ENCODE results near the gene PROS1.
"Not testable (repeated sequence)": the region's sequence is repeated elsewhere in the genome, so short reads cannot be mapped to it uniquely, and the experiment has no call there.

PROS1 gene

GRCh38 chr3:93969443-93969842 lies 4.3 kb downstream of the PROS1 start:
- no peak for DNase-seq

- not testable (repeated sequence) for DNase-seq
Observed at GRCh38 chr3:93965106-93965505, 8.6 kb downstream of the PROS1 start.

GRCh38 chr3:93962798-93963197 lies 10.9 kb downstream of the PROS1 start:
- DNase-seq, result no peak

DNA sequence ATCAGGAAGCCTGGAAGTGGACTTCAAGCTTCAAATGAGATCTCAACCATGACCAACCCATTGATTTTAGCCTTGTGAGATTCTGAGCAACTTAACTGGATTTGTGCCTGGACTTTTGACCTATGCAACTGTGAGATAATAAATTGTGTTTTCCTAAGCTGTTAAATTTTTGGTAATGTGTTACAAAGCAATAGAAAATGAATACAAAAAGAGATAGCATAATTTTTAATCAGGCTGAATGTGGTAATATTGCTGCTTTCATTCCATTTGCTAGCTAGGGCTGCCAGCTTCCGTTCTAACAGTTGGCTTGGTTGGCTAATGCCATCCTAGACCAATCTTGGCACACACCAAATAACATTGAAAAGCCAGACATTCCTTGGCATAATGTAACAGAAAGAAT lies 12.2 kb downstream of the PROS1 start:
- no peak for DNase-seq

DNA sequence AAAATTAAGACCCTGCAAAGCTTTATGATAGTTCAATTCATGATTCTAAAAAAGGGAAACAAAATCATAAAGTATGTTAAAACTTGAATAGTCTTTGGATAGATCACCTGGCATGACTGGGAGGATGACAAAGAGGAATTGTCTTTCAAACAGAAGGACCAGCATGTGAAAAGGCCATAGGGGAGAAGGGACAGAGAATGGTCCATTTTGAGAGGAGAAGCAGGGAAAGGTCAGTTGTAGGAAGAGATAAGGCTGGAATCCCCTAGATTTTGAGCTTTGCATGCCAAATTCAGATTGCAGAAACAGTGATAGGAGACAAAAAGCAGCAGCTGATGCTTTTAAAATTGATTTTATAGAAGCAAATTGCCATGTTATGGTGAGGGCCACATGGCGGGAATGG lies 12.7 kb downstream of the PROS1 start:
- no peak for DNase-seq

GRCh38 chr3:93949958-93950357 lies 23.7 kb downstream of the PROS1 start:
- not testable (repeated sequence) for DNase-seq

DNA sequence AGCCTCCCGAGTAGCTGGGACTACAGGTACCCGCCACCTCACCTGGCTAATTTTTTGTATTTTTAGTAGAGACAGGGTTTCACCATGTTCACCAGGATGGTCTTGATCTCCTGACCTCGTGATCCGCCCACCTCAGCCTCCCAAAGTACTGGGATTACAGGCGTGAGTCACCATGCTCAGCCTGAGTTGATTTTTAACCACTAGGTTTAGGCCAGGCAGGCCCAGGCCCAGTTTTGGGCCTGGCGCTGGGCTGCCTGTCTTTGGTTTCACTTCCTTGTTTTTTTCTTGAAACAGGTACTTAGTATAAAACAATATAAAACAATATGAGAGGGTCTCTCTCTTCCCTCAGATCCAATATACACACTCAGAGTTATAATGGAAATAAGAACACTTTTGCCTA lies 36.2 kb downstream of the PROS1 start:
- not testable (repeated sequence) for DNase-seq

DNA sequence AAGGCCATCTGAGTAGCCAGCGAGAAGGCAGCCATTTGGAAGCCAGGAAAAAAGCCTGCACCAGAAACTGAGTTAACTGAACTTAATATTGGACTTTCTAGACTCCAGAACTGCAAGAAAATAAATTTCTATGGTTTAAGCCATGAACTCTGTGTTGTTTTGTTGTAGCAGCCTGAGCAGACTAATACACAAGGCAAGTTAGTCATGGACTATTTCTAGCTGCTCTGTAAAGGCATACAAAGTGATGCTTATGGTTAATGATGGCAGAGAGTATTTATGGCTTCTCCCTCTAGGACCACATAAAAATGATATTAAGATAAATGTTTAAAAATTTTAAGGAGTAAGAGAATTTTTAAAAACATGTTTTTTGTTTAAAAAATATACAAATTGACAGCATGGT lies 37.1 kb downstream of the PROS1 start:
- no peak for DNase-seq

DNA sequence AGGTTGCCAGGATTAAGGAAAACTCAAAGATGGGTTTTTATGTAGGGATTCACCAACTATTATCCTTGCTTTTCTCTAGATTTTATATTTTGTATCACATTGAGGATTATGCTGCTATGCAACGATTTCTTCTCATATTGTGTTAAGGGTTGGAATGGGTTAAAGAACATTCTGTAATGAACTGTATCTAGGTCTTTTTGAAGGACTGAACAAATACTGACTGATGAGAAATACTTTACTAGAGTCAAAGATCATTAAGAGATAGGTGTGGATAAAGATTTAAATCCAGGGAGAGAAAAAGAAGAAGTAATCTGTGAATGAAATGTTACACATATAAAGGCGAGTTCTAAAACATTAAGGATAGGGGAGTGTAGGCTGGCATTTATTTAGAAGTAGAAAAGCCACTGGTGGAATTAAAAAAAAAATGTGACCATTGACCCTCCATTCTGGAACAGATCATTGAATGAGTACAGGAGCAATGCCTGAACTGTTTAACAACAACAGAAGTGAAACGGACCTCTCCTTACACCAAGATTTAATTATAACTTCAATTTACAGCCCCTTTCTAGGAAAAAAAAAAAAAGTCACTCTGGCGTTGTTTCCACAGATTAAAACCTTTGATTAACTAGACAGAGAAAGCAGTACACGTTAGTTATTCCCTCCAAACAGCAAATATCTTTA lies 39.2 kb downstream of the PROS1 start:
- no peak for DNase-seq

DNA sequence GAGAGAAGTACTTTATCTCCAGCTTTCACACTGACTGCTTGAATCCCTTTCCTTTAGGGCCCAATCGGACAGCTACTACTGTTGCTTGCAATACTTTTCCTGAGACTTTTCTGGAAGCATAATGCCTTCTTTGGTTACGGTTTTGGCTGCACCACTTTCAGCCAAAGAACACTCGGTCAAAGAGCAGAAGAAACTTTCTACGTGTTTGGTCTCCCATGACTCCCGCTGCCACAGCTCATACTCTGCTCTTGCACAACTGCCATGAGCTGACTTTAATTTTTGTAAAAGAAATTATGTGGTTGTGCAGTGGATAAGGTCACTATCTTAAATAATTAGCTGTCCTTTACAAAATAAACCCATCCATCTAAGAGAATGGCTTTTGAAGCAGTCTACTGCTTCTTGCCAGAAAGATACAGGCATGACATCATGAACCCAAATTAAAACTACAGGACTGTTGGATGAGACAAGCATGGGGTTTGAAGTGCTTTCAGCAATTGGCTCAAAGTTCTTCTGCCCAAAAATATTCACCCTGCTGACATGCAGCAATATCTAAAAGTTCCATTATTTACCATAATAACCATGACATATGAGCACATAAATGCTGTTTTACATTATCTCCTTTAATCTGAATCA lies 42.0 kb downstream of the PROS1 start:
- DNase-seq, result no peak

DNA sequence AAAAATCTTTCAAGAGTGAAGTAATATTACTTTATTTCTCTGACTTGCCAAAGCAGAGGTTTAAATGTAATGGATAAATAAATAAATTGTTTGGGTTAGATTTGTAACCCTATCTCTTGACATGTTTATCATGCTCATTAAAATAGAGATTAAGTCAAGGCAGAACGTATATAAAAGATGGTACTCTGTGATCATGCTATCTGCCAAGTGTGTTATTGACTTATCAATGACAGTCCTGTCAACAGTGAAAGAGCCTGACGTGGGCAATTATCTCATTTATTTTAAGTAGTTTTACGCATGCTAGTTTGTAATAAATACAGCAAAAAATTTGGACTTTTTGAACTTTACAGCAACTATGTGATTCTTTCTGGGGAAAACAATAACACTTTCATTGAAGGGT lies 43.7 kb downstream of the PROS1 start:
- no peak for DNase-seq

GRCh38 chr3:93926789-93927188 lies 46.9 kb downstream of the PROS1 start:
- DNase-seq, result no peak

DNA sequence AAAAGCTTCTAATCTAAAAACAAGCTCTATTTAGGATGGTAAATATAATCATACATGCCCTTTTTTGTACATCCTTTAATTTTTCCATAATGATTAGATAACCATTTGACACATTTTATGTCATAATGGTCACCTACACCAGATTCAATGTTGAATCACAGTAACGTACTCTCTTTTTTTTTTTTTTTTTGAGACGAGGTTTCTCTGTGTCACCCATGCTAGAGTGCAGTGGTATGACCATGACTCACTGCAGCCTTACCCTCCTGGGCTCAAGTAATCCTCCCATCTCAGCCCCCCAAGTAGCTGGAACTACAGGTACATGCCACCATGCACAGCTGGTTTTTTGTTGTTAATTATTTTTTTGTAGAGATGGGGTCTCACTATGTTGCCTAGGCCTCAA lies 49.2 kb downstream of the PROS1 start:
- no peak for DNase-seq

DNA sequence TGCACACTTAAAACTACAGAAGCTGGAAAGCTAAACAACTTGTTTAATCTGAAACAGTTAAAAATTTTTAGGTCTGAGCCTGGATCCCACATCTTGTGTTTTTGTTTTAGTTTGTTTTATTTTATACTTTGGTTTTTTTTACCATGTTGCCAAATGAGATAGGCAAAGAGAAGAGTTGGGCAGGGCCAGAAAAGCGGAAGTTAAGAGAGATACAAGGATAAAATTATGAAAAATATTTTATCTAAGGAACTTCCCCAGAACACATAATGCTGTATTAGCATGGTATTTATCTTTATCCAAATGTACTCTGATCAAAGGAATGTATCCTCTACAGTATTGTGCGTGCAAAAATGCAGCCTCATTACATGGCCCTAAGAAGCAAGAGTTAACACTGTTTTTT lies 50.7 kb downstream of the PROS1 start:
- DNase-seq, result no peak

- not testable (repeated sequence) for DNase-seq
Observed at GRCh38 chr3:93917546-93918029, 56.1 kb downstream of the PROS1 start.

GRCh38 chr3:93913623-93914022 lies 60.1 kb downstream of the PROS1 start:
- DNase-seq, result not testable (repeated sequence)

DNA sequence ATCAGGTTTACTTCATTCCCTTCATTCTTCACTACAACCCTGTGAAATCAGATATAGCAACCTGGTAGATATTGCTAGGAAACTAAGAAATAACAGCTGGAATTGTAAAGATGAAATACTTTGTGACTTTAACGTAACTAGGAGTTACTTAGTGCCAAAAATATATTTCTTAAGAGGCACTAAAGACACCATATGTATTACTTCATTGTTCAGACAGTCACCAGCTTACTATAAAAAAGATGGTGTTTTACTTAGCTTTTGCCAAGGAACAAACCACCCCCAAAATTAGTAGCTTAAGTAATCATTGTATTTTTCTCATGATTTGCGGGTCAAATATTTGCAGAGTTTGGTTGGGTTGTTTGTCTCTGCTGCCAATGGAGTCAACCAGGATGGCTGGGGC lies 62.5 kb downstream of the PROS1 start:
- DNase-seq, result no peak

GRCh38 chr3:93910097-93910496 lies 63.6 kb downstream of the PROS1 start:
- DNase-seq, result no peak

- no peak for DNase-seq
Observed at GRCh38 chr3:93907132-93907531, 66.6 kb downstream of the PROS1 start.

DNA sequence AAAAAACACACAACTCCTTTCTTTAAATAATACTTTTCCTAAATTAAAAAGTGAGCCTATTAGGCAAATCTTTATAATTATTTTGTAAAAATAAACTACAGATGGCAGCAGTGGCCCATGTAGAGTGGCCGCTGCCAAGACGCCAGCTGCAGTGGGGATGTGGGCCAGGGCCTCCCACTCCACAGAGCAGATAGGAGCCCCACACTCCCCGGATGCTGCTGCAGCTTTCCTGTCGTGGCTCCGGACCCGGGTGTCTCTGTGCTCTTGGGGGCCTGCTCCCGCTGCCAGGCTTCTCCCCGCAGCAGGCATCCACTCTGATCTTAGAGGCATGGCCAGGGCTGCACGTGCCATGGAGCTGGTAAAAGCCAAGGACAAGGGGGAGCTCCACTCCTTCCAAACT lies 67.5 kb downstream of the PROS1 start:
- no peak for DNase-seq

- no peak for DNase-seq
Observed at GRCh38 chr3:93904568-93904967, 69.1 kb downstream of the PROS1 start.

- not testable (repeated sequence) for DNase-seq
Observed at GRCh38 chr3:93878250-93879017, 95.3 kb downstream of the PROS1 start.

- not testable (repeated sequence) for DNase-seq
Observed at GRCh38 chr3:93877427-93877826, 96.3 kb downstream of the PROS1 start.

- DNase-seq, result not testable (repeated sequence)
Observed at GRCh38 chr3:93873412-93873811, 100.3 kb downstream of the PROS1 start.

All from stimulated activated CD4-positive, alpha-beta T cell treated with anti-CD3 and anti-CD28 coated beads, Interleukin-15, amount 100 ng/mL, for 24 hours (primary cell).